ENCODE measurements around the gene UTS2R. TPM values are rescaled to one million over a fixed set of nuclear protein-coding genes. Genes with fewer than 3 reads are reported as not detected.

Gene UTS2R
- total RNA-seq, 1 donor from 2014 or later = not detected

GRCh38 chr17:82324566-82325285 is 46.8 kb upstream of the UTS2R start:
- TF ChIP-seq CTCF (IDR thresholded peaks at IDR 0.05) = no peak
- no peaks in the 10 kb centered on the region for H3K9me3 Mint-ChIP-seq (ENCODE audit: unreplicated experiment)
- no peaks in the 10 kb centered on the region for H3K36me3 Mint-ChIP-seq (ENCODE audit: unreplicated experiment)
- no peak overlapping the region for H3K4me3 Mint-ChIP-seq (ENCODE audit: unreplicated experiment)
- H3K4me1 Mint-ChIP-seq (ENCODE audit: unreplicated experiment) = peaks cover 15% of the 10 kb centered on the region
- peaks cover 3% of the 10 kb centered on the region for H3K27me3 Mint-ChIP-seq (ENCODE audit: unreplicated experiment)
- DNase-seq (ENCODE audit: extremely low spot score, unreplicated experiment) = no peak
- no peak overlapping the region for H3K27ac Mint-ChIP-seq (ENCODE audit: unreplicated experiment)

GRCh38 chr17:82325286-82326180 is 46.0 kb upstream of the UTS2R start:
- H3K27ac Mint-ChIP-seq (ENCODE audit: unreplicated experiment) = no peak overlapping the region
- H3K36me3 Mint-ChIP-seq (ENCODE audit: unreplicated experiment) = no peaks in the 10 kb centered on the region
- H3K27me3 Mint-ChIP-seq (ENCODE audit: unreplicated experiment) = peaks cover 3% of the 10 kb centered on the region
- peaks cover 21% of the 10 kb centered on the region for H3K4me1 Mint-ChIP-seq (ENCODE audit: unreplicated experiment)
- no peaks in the 10 kb centered on the region for H3K9me3 Mint-ChIP-seq (ENCODE audit: unreplicated experiment)
- no peak for DNase-seq (ENCODE audit: extremely low spot score, unreplicated experiment)
- no peak overlapping the region for H3K4me3 Mint-ChIP-seq (ENCODE audit: unreplicated experiment)
- TF ChIP-seq CTCF (IDR thresholded peaks at IDR 0.05) = no peak

- H3K27ac Mint-ChIP-seq (ENCODE audit: unreplicated experiment) = no peak overlapping the region
- DNase-seq (ENCODE audit: extremely low spot score, unreplicated experiment) = no peak
- peaks cover 28% of the 10 kb centered on the region for H3K4me1 Mint-ChIP-seq (ENCODE audit: unreplicated experiment)
- no peaks in the 10 kb centered on the region for H3K9me3 Mint-ChIP-seq (ENCODE audit: unreplicated experiment)
- no peak for TF ChIP-seq CTCF (IDR thresholded peaks at IDR 0.05)
- H3K27me3 Mint-ChIP-seq (ENCODE audit: unreplicated experiment) = peaks cover 3% of the 10 kb centered on the region
- H3K36me3 Mint-ChIP-seq (ENCODE audit: unreplicated experiment) = no peaks in the 10 kb centered on the region
- H3K4me3 Mint-ChIP-seq (ENCODE audit: unreplicated experiment) = no peak overlapping the region
Measured at GRCh38 chr17:82327289-82327688, 44.3 kb upstream of the UTS2R start.

- Mint-ChIP-seq H3K4me1 (ENCODE audit: unreplicated experiment) (peaks cover 30% of the 10 kb centered on the region), H3K27me3 (ENCODE audit: unreplicated experiment) (peaks cover 3% of the 10 kb centered on the region), H3K4me3 (ENCODE audit: unreplicated experiment) (no peak overlapping the region), H3K36me3 (ENCODE audit: unreplicated experiment) (no peaks in the 10 kb centered on the region), H3K27ac (ENCODE audit: unreplicated experiment) (no peak overlapping the region), H3K9me3 (ENCODE audit: unreplicated experiment) (no peaks in the 10 kb centered on the region)
- DNase-seq (ENCODE audit: extremely low spot score, unreplicated experiment) = no peak
- no peak for TF ChIP-seq CTCF (IDR thresholded peaks at IDR 0.05)
Measured at GRCh38 chr17:82327757-82328140, 43.8 kb upstream of the UTS2R start.

All from osteocyte (in vitro differentiated cells).